Measurements from ENCODE around the gene RBM43. TPM values are rescaled to one million over a fixed set of nuclear protein-coding genes. Genes with fewer than 3 reads are reported as not detected.
"Not testable (repeated sequence)": the region's sequence is repeated elsewhere in the genome, so short reads cannot be mapped to it uniquely, and the experiment has no call there.

RBM43 gene
- polyA plus RNA-seq, 1 donor (not counting 4 experiments of a cell fraction or from before 2014, with no cell fraction given), result 2.7 TPM

DNA sequence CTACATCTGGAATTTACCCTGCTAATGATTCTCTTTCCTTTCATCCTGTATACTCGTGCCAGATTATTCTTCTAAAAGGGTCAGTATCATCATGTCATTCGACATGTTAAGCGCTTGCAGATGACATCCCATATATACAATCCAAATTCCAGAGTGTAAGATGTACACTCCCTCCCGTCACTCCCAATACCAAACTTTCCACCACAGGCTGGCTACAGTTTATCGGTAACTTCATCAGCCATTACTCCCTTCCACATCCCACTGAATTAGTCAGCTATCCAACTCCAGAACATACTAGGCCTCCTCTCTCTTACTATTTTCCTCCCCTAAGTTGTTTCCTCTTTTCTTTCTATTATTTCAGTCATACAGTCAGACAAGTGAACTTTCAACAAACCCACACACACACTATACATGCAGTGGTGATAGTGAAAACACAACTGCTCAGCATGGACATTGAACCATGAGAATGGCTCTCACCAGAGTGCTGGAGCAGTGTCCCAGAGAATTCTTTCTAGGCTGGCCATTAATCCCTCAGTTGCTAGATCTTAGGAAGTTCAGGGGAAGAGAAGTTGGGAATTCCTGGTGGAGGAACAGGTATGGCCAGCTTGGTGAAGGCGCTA is 38.4 kb upstream of the RBM43 start:
- H3K79me2 ChIP-seq (ENCODE audit: control insufficient read depth, insufficient read depth, low read length), result no peaks in the 10 kb centered on the region
- TF ChIP-seq, protein P1, sequence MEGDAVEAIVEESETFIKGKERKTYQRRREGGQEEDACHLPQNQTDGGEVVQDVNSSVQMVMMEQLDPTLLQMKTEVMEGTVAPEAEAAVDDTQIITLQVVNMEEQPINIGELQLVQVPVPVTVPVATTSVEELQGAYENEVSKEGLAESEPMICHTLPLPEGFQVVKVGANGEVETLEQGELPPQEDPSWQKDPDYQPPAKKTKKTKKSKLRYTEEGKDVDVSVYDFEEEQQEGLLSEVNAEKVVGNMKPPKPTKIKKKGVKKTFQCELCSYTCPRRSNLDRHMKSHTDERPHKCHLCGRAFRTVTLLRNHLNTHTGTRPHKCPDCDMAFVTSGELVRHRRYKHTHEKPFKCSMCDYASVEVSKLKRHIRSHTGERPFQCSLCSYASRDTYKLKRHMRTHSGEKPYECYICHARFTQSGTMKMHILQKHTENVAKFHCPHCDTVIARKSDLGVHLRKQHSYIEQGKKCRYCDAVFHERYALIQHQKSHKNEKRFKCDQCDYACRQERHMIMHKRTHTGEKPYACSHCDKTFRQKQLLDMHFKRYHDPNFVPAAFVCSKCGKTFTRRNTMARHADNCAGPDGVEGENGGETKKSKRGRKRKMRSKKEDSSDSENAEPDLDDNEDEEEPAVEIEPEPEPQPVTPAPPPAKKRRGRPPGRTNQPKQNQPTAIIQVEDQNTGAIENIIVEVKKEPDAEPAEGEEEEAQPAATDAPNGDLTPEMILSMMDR (optimal IDR thresholded peaks at IDR 0.05 in 1 of 3, IDR thresholded peaks at IDR 0.05 in 1 of 3, conservative IDR thresholded peaks at IDR 0.05 in 1 of 3; ENCODE audit: extremely low read depth in 1 of 3, insufficient read depth in 2 of 3, low read length in 3 of 3), result no peak
- TF ChIP-seq EZH2 (IDR thresholded peaks at IDR 0.05; ENCODE audit: low read length), result no peak
- dilution Hi-C loops (cut with MboI; ENCODE audit: extremely low pct_ligation_motif_present, low sequenced_read_pairs), result no loop called here

DNA sequence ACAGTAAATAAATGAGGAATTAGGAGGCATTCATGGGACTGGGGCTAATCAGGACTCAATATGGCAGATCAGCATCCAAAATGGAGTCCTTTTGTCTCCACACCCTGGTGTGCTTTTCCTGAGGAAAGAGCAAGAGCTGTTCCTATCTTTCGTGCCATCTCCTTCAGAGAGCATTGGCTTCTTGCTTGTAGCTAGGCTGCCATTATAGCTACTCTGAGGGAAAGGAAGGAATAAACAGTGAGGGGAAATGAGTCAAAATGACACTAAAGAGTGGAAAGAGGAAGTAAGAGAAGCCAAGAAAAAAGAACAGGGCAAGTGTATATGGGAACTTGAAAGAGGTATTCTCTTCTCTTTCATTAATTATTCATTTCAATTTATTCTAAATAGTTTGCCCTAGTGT is 36.2 kb upstream of the RBM43 start:
- Histone ChIP-seq H3K4me3 (ENCODE audit: control insufficient read depth in 2 of 3, extremely low read depth in 1 of 3, insufficient read depth in 2 of 3, low read depth in 1 of 3, low read length in 3 of 3) (no peak overlapping the region), H3K9me1 (ENCODE audit: control insufficient read depth, extremely low read depth, insufficient read depth, low read length) (no peaks in the 10 kb centered on the region), H3K9me3 (ENCODE audit: control insufficient read depth, low read depth, low read length) (no peaks in the 10 kb centered on the region), H3K27ac (ENCODE audit: control insufficient read depth, insufficient read depth, low read length) (no peak overlapping the region), H3K4me2 (ENCODE audit: control insufficient read depth, extremely low read depth, insufficient read depth, low read depth, low read length) (no peak overlapping the region), H3K9ac (ENCODE audit: control insufficient read depth, extremely low read depth, insufficient read depth, low read length) (no peak overlapping the region), H3K79me2 (ENCODE audit: control insufficient read depth, insufficient read depth, low read length) (no peaks in the 10 kb centered on the region), H2AFZ (ENCODE audit: control insufficient read depth, low read length) (no peak overlapping the region), H3K4me1 (ENCODE audit: control insufficient read depth, extremely low read depth, insufficient read depth, low read length) (no peaks in the 10 kb centered on the region), H3K36me3 (ENCODE audit: control insufficient read depth in 2 of 2, extremely low read depth in 1 of 2, insufficient read depth in 2 of 2, low read length in 2 of 2) (no peaks in the 10 kb centered on the region), H3K27me3 (ENCODE audit: control insufficient read depth, extremely low read depth, insufficient read depth, low read length) (no peaks in the 10 kb centered on the region), H4K20me1 (ENCODE audit: control insufficient read depth, extremely low read depth, insufficient read depth, low read length) (no peaks in the 10 kb centered on the region)
- FAIRE-seq (no peak), DNase-seq (ENCODE audit: low read depth, low spot score) (no peak)
- TF ChIP-seq, protein P1 (optimal IDR thresholded peaks at IDR 0.05 in 1 of 3, IDR thresholded peaks at IDR 0.05 in 1 of 3, conservative IDR thresholded peaks at IDR 0.05 in 1 of 3; ENCODE audit: extremely low read depth in 1 of 3, insufficient read depth in 2 of 3, low read length in 3 of 3), result no peak
- TF ChIP-seq EZH2 (IDR thresholded peaks at IDR 0.05; ENCODE audit: low read length), result no peak
- dilution Hi-C loops (cut with MboI; ENCODE audit: extremely low pct_ligation_motif_present, low sequenced_read_pairs), result no loop called here

More for the DNA sequence above, 38.4 kb upstream of the RBM43 start:
- Histone ChIP-seq H3K9me3 (ENCODE audit: control insufficient read depth, low read depth, low read length) (no peaks in the 10 kb centered on the region), H3K4me3 (ENCODE audit: control insufficient read depth in 2 of 3, extremely low read depth in 1 of 3, insufficient read depth in 2 of 3, low read depth in 1 of 3, low read length in 3 of 3) (no peak overlapping the region), H3K36me3 (ENCODE audit: control insufficient read depth in 2 of 2, extremely low read depth in 1 of 2, insufficient read depth in 2 of 2, low read length in 2 of 2) (no peaks in the 10 kb centered on the region), H3K27ac (ENCODE audit: control insufficient read depth, insufficient read depth, low read length) (no peak overlapping the region), H3K9ac (ENCODE audit: control insufficient read depth, extremely low read depth, insufficient read depth, low read length) (no peak overlapping the region), H3K27me3 (ENCODE audit: control insufficient read depth, extremely low read depth, insufficient read depth, low read length) (no peaks in the 10 kb centered on the region), H4K20me1 (ENCODE audit: control insufficient read depth, extremely low read depth, insufficient read depth, low read length) (no peaks in the 10 kb centered on the region), H3K9me1 (ENCODE audit: control insufficient read depth, extremely low read depth, insufficient read depth, low read length) (no peaks in the 10 kb centered on the region), H3K4me1 (ENCODE audit: control insufficient read depth, extremely low read depth, insufficient read depth, low read length) (no peaks in the 10 kb centered on the region), H3K4me2 (ENCODE audit: control insufficient read depth, extremely low read depth, insufficient read depth, low read depth, low read length) (no peak overlapping the region), H2AFZ (ENCODE audit: control insufficient read depth, low read length) (no peak overlapping the region)
- no peak for DNase-seq (ENCODE audit: low read depth, low spot score)
- no peak for FAIRE-seq

DNA sequence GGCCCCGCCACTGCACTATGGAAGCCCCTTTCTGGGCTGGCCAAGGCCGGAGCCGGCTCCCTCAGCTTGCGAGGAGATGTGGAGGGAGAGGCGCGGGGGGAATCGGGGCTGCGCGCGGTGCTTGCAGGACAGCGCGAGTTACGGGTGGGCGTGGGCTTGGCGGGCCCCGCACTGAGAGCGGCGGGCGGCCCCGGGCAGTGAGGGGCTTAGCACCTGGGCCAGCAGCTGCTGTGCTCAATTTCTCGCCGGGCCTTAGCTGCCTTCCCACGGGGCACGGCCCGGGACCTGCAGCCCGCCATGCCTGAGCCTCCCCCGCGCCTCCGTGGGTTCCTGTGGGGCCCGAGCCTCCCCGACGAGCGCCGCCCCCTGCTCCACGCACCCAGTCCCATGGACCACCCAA is 34.3 kb upstream of the RBM43 start:
- H3K4me1 ChIP-seq (ENCODE audit: control insufficient read depth, extremely low read depth, insufficient read depth, low read length); dilution Hi-C loops (cut with MboI; ENCODE audit: extremely low pct_ligation_motif_present, low sequenced_read_pairs); H3K36me3 ChIP-seq (ENCODE audit: control insufficient read depth in 2 of 2, extremely low read depth in 1 of 2, insufficient read depth in 2 of 2, low read length in 2 of 2); FAIRE-seq; H4K20me1 ChIP-seq (ENCODE audit: control insufficient read depth, extremely low read depth, insufficient read depth, low read length); DNase-seq (ENCODE audit: low read depth, low spot score); H3K27me3 ChIP-seq (ENCODE audit: control insufficient read depth, extremely low read depth, insufficient read depth, low read length); H3K79me2 ChIP-seq (ENCODE audit: control insufficient read depth, insufficient read depth, low read length); H3K4me3 ChIP-seq (ENCODE audit: control insufficient read depth in 2 of 3, extremely low read depth in 1 of 3, insufficient read depth in 2 of 3, low read depth in 1 of 3, low read length in 3 of 3); H3K9ac ChIP-seq (ENCODE audit: control insufficient read depth, extremely low read depth, insufficient read depth, low read length); H3K9me1 ChIP-seq (ENCODE audit: control insufficient read depth, extremely low read depth, insufficient read depth, low read length); H3K9me3 ChIP-seq (ENCODE audit: control insufficient read depth, low read depth, low read length); H3K27ac ChIP-seq (ENCODE audit: control insufficient read depth, insufficient read depth, low read length); H3K4me2 ChIP-seq (ENCODE audit: control insufficient read depth, extremely low read depth, insufficient read depth, low read depth, low read length); H2AFZ ChIP-seq (ENCODE audit: control insufficient read depth, low read length): not testable (repeated sequence)
